IPS DF 6.9 (cell line): ENCODE measurements around the gene ZNRF1.

Experiments
- DNase-seq: peaks from one replicate; pipeline ENCODE4 v3.0.0-alpha.2; 2013; ENCODE audit warnings: low read depth, low spot score
- H3K27ac ChIP-seq: one replicate; pipeline ENCODE4 v1.5.1; 2013; ENCODE audit warnings: low read length, control low read depth
- H3K27me3 ChIP-seq: 2 replicates; pipeline ENCODE4 v1.6.1; 2013; ENCODE audit warnings: mild to moderate bottlenecking, low read length; ENCODE audit not compliant: control insufficient read depth, insufficient read depth
- H3K36me3 ChIP-seq: 2 replicates; pipeline ENCODE4 v1.6.1; 2013; ENCODE audit warnings: low read length; ENCODE audit not compliant: control insufficient read depth, insufficient read depth
- H3K4me1 ChIP-seq: 2 replicates; pipeline ENCODE4 v1.6.1; 2013; ENCODE audit warnings: low read length; ENCODE audit not compliant: control insufficient read depth, insufficient read depth
- H3K4me3 ChIP-seq: 2 replicates; pipeline ENCODE4 v1.5.1; 2013; ENCODE audit warnings: mild to moderate bottlenecking, low read length
- H3K9me3 ChIP-seq: 2 replicates; pipeline ENCODE4 v1.6.1; 2013; ENCODE audit warnings: low read length, inconsistent platforms; ENCODE audit not compliant: control insufficient read depth, insufficient read depth
- WGBS: extraction: QIAGEN DNeasy Blood & Tissue Kit; methylation state at CpG from one replicate; pipeline ENCODE4 v1.1.7; 2013; ENCODE audit warnings: mixed read lengths, missing lambda C conversion rate; ENCODE audit not compliant: insufficient read length, insufficient coverage; 5-methylcytosine and 5-hydroxymethylcytosine counted together

The ZNRF1 gene

GRCh38 chr16:75065149-75065505, 66.3 kb downstream of the ZNRF1 start:
- Histone ChIP-seq H3K4me3 (no peak overlapping the region), H3K27me3 (no peaks in the 10 kb centered on the region), H3K9me3 (no peaks in the 10 kb centered on the region), H3K4me1 (no peaks in the 10 kb centered on the region), H3K27ac (no peak overlapping the region), H3K36me3 (no peaks in the 10 kb centered on the region)
- no peak for DNase-seq
- no CpG with 5 or more reads among the region's 10 CpGs for WGBS

DNA sequence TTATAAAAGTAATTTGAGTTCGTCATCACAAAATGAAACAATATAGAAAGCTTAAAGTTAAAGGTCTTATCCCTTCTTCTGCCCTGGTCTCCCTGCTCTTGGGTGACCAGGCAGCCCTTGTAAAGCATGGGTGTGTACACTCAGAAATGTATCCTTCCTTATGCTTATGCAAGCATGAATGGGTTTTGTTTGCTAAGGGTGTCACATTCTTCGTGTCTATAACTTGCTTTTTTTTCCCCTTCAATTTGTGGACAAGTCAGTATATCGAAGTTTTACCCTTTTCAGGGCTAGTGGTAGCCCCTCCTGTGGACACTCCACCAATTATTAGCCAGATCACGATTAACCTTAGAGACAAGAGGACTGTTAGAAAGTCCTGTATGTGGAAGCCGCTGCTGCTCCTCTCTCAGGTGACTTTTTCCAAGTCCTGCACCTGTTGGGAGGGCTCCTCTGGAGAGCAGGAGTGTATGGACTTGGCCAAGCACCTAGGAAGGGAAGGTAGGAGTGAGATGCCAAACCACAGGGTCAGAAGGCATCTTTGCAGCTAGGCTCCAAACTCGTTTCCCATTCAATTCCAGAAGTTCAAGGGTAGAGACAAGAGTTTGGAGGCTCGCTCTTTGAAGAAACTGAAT, 66.8 kb downstream of the ZNRF1 start:
- no peaks in the 10 kb centered on the region for H3K4me1 ChIP-seq
- no peak overlapping the region for H3K27ac ChIP-seq
- DNase-seq, result no peak
- H3K4me3 ChIP-seq, result no peak overlapping the region
- H3K9me3 ChIP-seq, result no peaks in the 10 kb centered on the region
- no peaks in the 10 kb centered on the region for H3K27me3 ChIP-seq
- H3K36me3 ChIP-seq, result no peaks in the 10 kb centered on the region
- WGBS, result no CpG with 5 or more reads among the region's 7 CpGs

GRCh38 chr16:75066861-75067447, 68.1 kb downstream of the ZNRF1 start:
- Histone ChIP-seq H3K4me3 (no peak overlapping the region), H3K4me1 (no peaks in the 10 kb centered on the region), H3K27me3 (no peaks in the 10 kb centered on the region)

DNA sequence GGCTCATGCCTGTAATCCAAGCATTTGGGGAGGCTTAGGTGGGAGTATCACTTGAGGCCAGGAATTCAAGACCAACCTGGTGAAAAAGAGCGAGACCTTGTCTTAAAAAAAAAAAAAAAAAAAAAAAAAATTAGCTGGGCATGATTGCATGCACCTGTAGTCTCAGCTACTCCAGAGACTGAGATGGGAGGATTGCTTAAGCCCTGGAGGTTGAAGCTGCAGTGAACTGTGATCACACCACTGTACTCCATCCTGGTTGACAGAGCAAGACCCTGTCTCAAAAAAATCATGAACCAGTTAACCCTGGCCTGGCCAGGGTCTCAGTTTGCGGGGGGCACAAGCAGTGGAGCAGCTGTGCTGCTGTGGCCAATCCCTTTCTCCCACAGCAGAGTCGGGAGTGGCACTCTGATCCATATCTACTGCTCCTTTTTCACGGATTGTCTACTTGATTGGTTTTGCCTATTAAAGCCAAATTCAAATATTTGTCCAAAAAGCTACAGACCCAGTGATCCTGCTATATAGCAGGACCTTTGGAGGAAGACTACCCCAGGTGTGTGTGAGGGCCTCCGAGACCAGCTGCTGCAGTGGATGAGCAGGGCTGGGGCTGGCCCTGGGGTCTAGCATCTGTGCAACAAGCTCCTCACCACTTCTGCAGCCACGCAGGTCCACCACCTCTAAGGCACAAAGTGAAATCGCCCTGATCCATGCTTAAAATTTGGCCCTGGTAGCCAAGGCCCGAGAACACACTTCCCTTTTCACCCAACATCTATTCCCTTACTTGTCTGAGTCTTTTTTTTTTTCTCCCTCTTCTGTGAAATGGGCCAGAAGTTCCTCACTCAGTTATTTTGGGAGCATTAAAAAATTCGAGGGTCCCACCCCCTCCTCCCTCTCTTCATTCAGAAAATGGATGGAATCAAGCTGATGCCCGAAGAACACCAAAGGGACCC, 69.5 kb downstream of the ZNRF1 start:
- DNase-seq, result no peak
- Histone ChIP-seq H3K9me3 (no peaks in the 10 kb centered on the region), H3K4me1 (no peaks in the 10 kb centered on the region), H3K27ac (no peak overlapping the region), H3K36me3 (no peaks in the 10 kb centered on the region), H3K4me3 (no peak overlapping the region), H3K27me3 (no peaks in the 10 kb centered on the region)
- no CpG with 5 or more reads among the region's 10 CpGs for WGBS

More at GRCh38 chr16:75066861-75067447, 68.1 kb downstream of the ZNRF1 start:
- no peaks in the 10 kb centered on the region for H3K36me3 ChIP-seq
- no peaks in the 10 kb centered on the region for H3K9me3 ChIP-seq
- no CpG with 5 or more reads among the region's 6 CpGs for WGBS
- DNase-seq, result no peak
- no peak overlapping the region for H3K27ac ChIP-seq

DNA sequence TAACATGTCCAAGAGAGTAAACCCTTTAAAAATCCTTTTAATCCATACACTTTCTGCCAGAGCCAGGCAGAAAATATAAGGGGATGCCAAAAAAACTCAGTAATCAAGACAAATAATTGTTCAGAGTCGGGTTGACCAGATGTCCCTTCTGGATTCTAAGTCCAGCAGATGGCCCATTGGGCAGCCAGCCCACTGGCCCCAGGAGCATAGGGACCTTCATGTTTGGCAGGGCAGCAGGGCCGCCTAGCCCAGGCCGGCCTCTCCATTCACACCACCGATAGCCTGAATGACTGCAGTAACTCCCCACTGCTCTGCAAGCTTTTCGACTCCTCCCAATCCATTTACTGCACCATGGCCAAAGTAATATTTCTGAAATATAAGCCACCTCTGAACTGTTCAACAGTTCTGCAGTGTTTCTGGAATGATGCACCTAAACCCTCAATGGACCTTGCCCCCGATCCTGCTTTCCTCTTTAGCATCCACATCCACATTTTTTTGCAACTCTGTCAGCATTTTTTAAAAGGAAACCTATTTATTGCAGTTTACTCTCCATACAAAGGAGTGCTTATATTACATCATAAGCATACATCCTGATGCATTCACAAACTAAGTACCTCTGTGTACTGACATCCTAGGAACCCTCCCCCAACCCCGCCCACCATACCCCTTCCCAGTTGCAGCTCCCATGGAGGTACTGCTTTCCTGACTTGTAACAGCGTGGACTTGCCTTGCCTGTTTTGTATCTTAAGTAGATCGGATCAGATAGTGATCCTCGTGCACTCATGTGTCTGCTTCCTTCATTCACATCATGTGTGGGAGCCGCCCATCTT, 71.4 kb downstream of the ZNRF1 start:
- no CpG with 5 or more reads among the region's 11 CpGs for WGBS
- Histone ChIP-seq H3K9me3 (no peaks in the 10 kb centered on the region), H3K27ac (no peak overlapping the region)

DNA sequence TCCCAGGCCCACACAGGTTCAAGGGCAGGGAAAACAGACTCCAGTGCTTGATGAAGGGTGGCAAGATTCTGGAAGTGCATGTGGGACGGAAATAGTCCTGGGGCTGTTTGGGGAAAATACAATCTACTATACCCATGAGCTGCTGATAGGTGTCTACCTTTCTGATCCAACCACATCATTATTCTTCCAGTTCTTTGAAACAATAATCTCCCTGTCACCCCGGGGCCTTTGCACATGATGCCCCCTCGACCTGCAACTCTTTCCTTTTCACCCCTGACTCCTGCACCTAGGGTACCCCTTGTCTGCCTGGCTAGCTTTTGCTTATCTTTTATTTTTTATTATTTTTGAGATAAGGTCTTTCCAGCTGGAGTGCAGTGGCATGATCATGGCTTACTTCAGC, 72.8 kb downstream of the ZNRF1 start:
- Histone ChIP-seq H3K27ac (no peak overlapping the region), H3K4me1 (peaks cover 7% of the 10 kb centered on the region), H3K9me3 (no peaks in the 10 kb centered on the region), H3K36me3 (no peaks in the 10 kb centered on the region), H3K27me3 (no peaks in the 10 kb centered on the region), H3K4me3 (no peak overlapping the region)
- no CpG with 5 or more reads among the region's 3 CpGs for WGBS
- no peak for DNase-seq

More for the DNA sequence above, 71.4 kb downstream of the ZNRF1 start:
- Histone ChIP-seq H3K36me3 (no peaks in the 10 kb centered on the region), H3K27me3 (no peaks in the 10 kb centered on the region), H3K4me3 (no peak overlapping the region), H3K4me1 (peaks cover 7% of the 10 kb centered on the region)
- no peak for DNase-seq

GRCh38 chr16:75072239-75072947, 73.6 kb downstream of the ZNRF1 start:
- DNase-seq, result no peak
- H3K27ac ChIP-seq, result no peak overlapping the region
- H3K27me3 ChIP-seq, result no peaks in the 10 kb centered on the region
- H3K4me1 ChIP-seq, result peaks cover 7% of the 10 kb centered on the region
- WGBS, result no CpG with 5 or more reads among the region's 2 CpGs
- no peaks in the 10 kb centered on the region for H3K9me3 ChIP-seq
- no peaks in the 10 kb centered on the region for H3K36me3 ChIP-seq
- H3K4me3 ChIP-seq, result no peak overlapping the region

GRCh38 chr16:75073545-75074303, 74.9 kb downstream of the ZNRF1 start:
- no CpG with 5 or more reads among the region's 20 CpGs for WGBS
- Histone ChIP-seq H3K36me3 (no peaks in the 10 kb centered on the region), H3K9me3 (no peaks in the 10 kb centered on the region), H3K27ac (no peak overlapping the region), H3K4me3 (no peak overlapping the region), H3K4me1 (peaks cover 7% of the 10 kb centered on the region), H3K27me3 (no peaks in the 10 kb centered on the region)
- no peak for DNase-seq

DNA sequence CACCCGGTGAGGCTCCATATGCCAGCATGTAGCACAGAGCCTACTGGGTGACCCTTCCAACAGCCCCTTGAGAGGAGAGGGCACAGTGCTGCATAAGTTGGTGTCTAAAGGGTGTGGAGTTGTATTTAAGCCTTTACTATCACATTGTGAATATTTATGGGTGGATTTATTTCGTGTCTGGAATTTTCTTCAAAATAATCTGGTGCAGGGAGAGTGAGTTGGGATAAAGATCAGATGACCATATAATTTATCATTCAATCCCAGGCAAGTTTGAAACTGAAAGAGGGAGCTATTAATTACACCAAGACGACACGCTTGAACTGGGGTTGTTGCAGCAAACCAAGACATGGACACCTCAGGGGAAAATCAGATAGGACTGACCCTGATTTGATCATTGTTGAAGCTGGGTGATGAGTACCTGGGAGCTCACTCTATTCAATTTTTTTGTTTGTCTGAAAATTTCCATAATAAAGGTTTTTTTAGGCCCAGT, 75.5 kb downstream of the ZNRF1 start:
- H3K4me1 ChIP-seq, result peaks cover 7% of the 10 kb centered on the region
- no CpG with 5 or more reads among the region's 4 CpGs for WGBS
- no peaks in the 10 kb centered on the region for H3K36me3 ChIP-seq
- no peaks in the 10 kb centered on the region for H3K27me3 ChIP-seq
- H3K4me3 ChIP-seq, result no peak overlapping the region
- H3K27ac ChIP-seq, result no peak overlapping the region
- no peak for DNase-seq
- H3K9me3 ChIP-seq, result no peaks in the 10 kb centered on the region
